Karpas-422 (cell line): ENCODE measurements around the gene KCNMB4. TPM values are rescaled to one million over a fixed set of nuclear protein-coding genes. Genes with fewer than 3 reads are reported as not detected.

ENCODE experiments used
- DNase-seq: peaks from one replicate; pipeline ENCODE4 v3.0.0-alpha.2; 2015
- H2AFZ ChIP-seq: fragments of 200-600 bp; sonication (generic); 2 replicates; pipeline ENCODE4 v1.6.1; 2014; ENCODE audit warnings: antibody characterized with exemption, low read length, mixed read lengths
- H3K27ac ChIP-seq: fragments of 200-600 bp; sonication (generic); 2 replicates; pipeline ENCODE4 v1.5.1; 2014; ENCODE audit warnings: mild to moderate bottlenecking, low read length, moderate library complexity
- H3K27me3 ChIP-seq: fragments of 200-600 bp; sonication (generic); 2 replicates; pipeline ENCODE4 v1.6.1; 2014; ENCODE audit warnings: low read length, mixed read lengths
- H3K36me3 ChIP-seq: fragments of 200-600 bp; sonication (generic); 2 replicates; pipeline ENCODE4 v1.6.1; 2014; ENCODE audit warnings: low read length, mixed read lengths; ENCODE audit not compliant: insufficient read depth
- H3K4me1 ChIP-seq: fragments of 200-600 bp; sonication (generic); 2 replicates; pipeline ENCODE4 v1.6.1; 2014; ENCODE audit warnings: mild to moderate bottlenecking, low read length, mixed read lengths
- H3K4me2 ChIP-seq: fragments of 200-600 bp; sonication (generic); 2 replicates; pipeline ENCODE4 v1.6.1; 2014; ENCODE audit warnings: low read length, low read depth, mild to moderate bottlenecking; ENCODE audit not compliant: poor library complexity, severe bottlenecking
- H3K4me3 ChIP-seq: fragments of 200-600 bp; sonication (generic); 2 replicates; pipeline ENCODE4 v1.5.1; 2014; ENCODE audit warnings: mild to moderate bottlenecking, antibody characterized with exemption, low read length, mixed read lengths
- H3K79me2 ChIP-seq: fragments of 200-600 bp; sonication (generic); 2 replicates; pipeline ENCODE4 v1.6.1; 2014; ENCODE audit warnings: mild to moderate bottlenecking, low read length, mixed read lengths
- H3K9ac ChIP-seq: fragments of 200-600 bp; sonication (generic); 2 replicates; pipeline ENCODE4 v1.6.0; 2014; ENCODE audit warnings: low read length
- H3K9me2 ChIP-seq: fragments of 200-600 bp; sonication (generic), shearing (Covaris generic); replicated peaks from 2 replicates; pipeline ENCODE4 v1.6.0; 2014; ENCODE audit warnings: mild to moderate bottlenecking, low read length, moderate library complexity; ENCODE audit not compliant: insufficient read depth
- H3K9me3 ChIP-seq: fragments of 300-700, 200-600 bp; sonication (generic); 2 replicates; pipeline ENCODE4 v1.6.1; 2014; ENCODE audit warnings: low read length, mixed read lengths
- H4K20me1 ChIP-seq: fragments of 200-600 bp; sonication (generic); 2 replicates; pipeline ENCODE4 v1.6.1; 2014; ENCODE audit warnings: mild to moderate bottlenecking, antibody characterized with exemption, low read length, low read depth; ENCODE audit not compliant: insufficient read depth
- total RNA-seq: library from RNA; depleted of rRNA; stranded (reverse); fragments of >200 nt; shearing (Covaris generic); gene quantifications from 2 replicates; pipeline ENCODE4 v1.2.3, GENCODE V29; 2014; ENCODE audit warnings: low replicate concordance

Gene KCNMB4
- total RNA-seq, 1 experiment from 2014 or later = 55.5 TPM

- Histone ChIP-seq H3K4me2 (peak overlapping the region; percentile 98), H3K36me3 (peaks cover 24% of the 10 kb centered on the region), H2AFZ (no peak overlapping the region), H3K79me2 (peaks cover 45% of the 10 kb centered on the region), H3K9ac (peak overlapping the region; percentile 97), H3K27me3 (no peaks in the 10 kb centered on the region), H3K9me3 (no peaks in the 10 kb centered on the region), H3K9me2 (no peaks in the 10 kb centered on the region), H3K4me3 (peak overlapping the region; percentile 98), H3K4me1 (peaks cover 68% of the 10 kb centered on the region), H3K27ac (peak overlapping the region; percentile 92), H4K20me1 (peaks cover 8% of the 10 kb centered on the region; the same call in 1 of the 2 replicates)
- peak; percentile 82 for DNase-seq
Observed at GRCh38 chr12:70364695-70365397, 1.2 kb upstream of the KCNMB4 start.

- DNase-seq = no peak
- Histone ChIP-seq H3K27me3 (no peaks in the 10 kb centered on the region), H3K9me2 (no peaks in the 10 kb centered on the region), H3K9me3 (no peaks in the 10 kb centered on the region), H3K27ac (peak overlapping the region; percentile 92), H3K4me3 (peak overlapping the region; percentile 98), H4K20me1 (peaks cover 8% of the 10 kb centered on the region; the same call in 1 of the 2 replicates), H3K36me3 (peaks cover 27% of the 10 kb centered on the region), H3K79me2 (peaks cover 49% of the 10 kb centered on the region), H2AFZ (no peak overlapping the region; the same call in 1 of the 2 replicates), H3K4me1 (peaks cover 66% of the 10 kb centered on the region), H3K9ac (peak overlapping the region; percentile 97), H3K4me2 (peak overlapping the region; percentile 98)
Observed at GRCh38 chr12:70365398-70365647, 767 bp upstream of the KCNMB4 start.

- H3K36me3 ChIP-seq = peaks cover 37% of the 10 kb centered on the region
- peaks cover 62% of the 10 kb centered on the region for H3K4me1 ChIP-seq
- no peaks in the 10 kb centered on the region for H3K9me3 ChIP-seq
- H3K9ac ChIP-seq = peak overlapping the region; percentile 97
- no peaks in the 10 kb centered on the region for H3K27me3 ChIP-seq
- H4K20me1 ChIP-seq = peaks cover 15% of the 10 kb centered on the region
- peak; percentile 87 for DNase-seq
- no peak overlapping the region for H2AFZ ChIP-seq
- peak overlapping the region; percentile 88 for H3K4me2 ChIP-seq
- H3K4me3 ChIP-seq = peak overlapping the region; percentile 98
- H3K9me2 ChIP-seq = no peaks in the 10 kb centered on the region
- H3K79me2 ChIP-seq = peaks cover 63% of the 10 kb centered on the region
- peak overlapping the region; percentile 92 for H3K27ac ChIP-seq
Observed at GRCh38 chr12:70366581-70367257, 629 bp downstream of the KCNMB4 start.

- Histone ChIP-seq H3K4me2 (peak overlapping the region; percentile 88), H3K27me3 (no peaks in the 10 kb centered on the region), H4K20me1 (peaks cover 23% of the 10 kb centered on the region), H2AFZ (no peak overlapping the region), H3K79me2 (peaks cover 71% of the 10 kb centered on the region), H3K36me3 (peaks cover 44% of the 10 kb centered on the region), H3K9me2 (no peaks in the 10 kb centered on the region), H3K9ac (peak overlapping the region; percentile 97), H3K27ac (peak overlapping the region; percentile 92), H3K9me3 (no peaks in the 10 kb centered on the region), H3K4me1 (peaks cover 62% of the 10 kb centered on the region), H3K4me3 (peak overlapping the region; percentile 98)
- DNase-seq = peak; percentile 74
Observed at GRCh38 chr12:70367258-70368141, 1.4 kb downstream of the KCNMB4 start.

GRCh38 chr12:70372881-70373280, 6.8 kb downstream of the KCNMB4 start:
- Histone ChIP-seq H3K4me1 (peaks cover 43% of the 10 kb centered on the region), H3K9ac (no peak overlapping the region), H3K79me2 (peaks cover 99% of the 10 kb centered on the region), H3K36me3 (peaks cover 83% of the 10 kb centered on the region), H3K27me3 (no peaks in the 10 kb centered on the region), H3K9me2 (no peaks in the 10 kb centered on the region), H3K4me3 (no peak overlapping the region), H3K27ac (no peak overlapping the region), H3K4me2 (no peak overlapping the region), H4K20me1 (peaks cover 48% of the 10 kb centered on the region), H2AFZ (no peak overlapping the region), H3K9me3 (no peaks in the 10 kb centered on the region)
- no peak for DNase-seq

- peaks cover 94% of the 10 kb centered on the region for H3K79me2 ChIP-seq
- no peaks in the 10 kb centered on the region for H3K9me3 ChIP-seq
- no peak overlapping the region for H3K4me2 ChIP-seq
- H3K27me3 ChIP-seq = no peaks in the 10 kb centered on the region
- peaks cover 61% of the 10 kb centered on the region for H3K36me3 ChIP-seq
- no peak overlapping the region for H3K4me3 ChIP-seq
- H3K27ac ChIP-seq = peak overlapping the region; percentile 25
- H4K20me1 ChIP-seq = peaks cover 34% of the 10 kb centered on the region
- DNase-seq = no peak
- peaks cover 17% of the 10 kb centered on the region for H3K4me1 ChIP-seq
- no peak overlapping the region for H3K9ac ChIP-seq
- no peak overlapping the region for H2AFZ ChIP-seq
- no peaks in the 10 kb centered on the region for H3K9me2 ChIP-seq
Observed at GRCh38 chr12:70379846-70380245, 13.8 kb downstream of the KCNMB4 start.

- no peak overlapping the region for H3K27ac ChIP-seq
- no peaks in the 10 kb centered on the region for H3K9me2 ChIP-seq
- DNase-seq = no peak
Observed at GRCh38 chr12:70383484-70383883, 17.4 kb downstream of the KCNMB4 start.

GRCh38 chr12:70383886-70384285, 17.8 kb downstream of the KCNMB4 start:
- Histone ChIP-seq H3K4me2 (no peak overlapping the region), H3K4me1 (peaks cover 32% of the 10 kb centered on the region), H3K9me3 (no peaks in the 10 kb centered on the region), H3K4me3 (no peak overlapping the region), H4K20me1 (peaks cover 24% of the 10 kb centered on the region), H3K27me3 (no peaks in the 10 kb centered on the region), H2AFZ (no peak overlapping the region), H3K27ac (no peak overlapping the region), H3K36me3 (peaks cover 62% of the 10 kb centered on the region), H3K9me2 (no peaks in the 10 kb centered on the region), H3K79me2 (peaks cover 95% of the 10 kb centered on the region), H3K9ac (no peak overlapping the region)
- no peak for DNase-seq

More at GRCh38 chr12:70383484-70383883, 17.4 kb downstream of the KCNMB4 start:
- Histone ChIP-seq H3K4me2 (no peak overlapping the region), H3K4me3 (no peak overlapping the region), H3K4me1 (peaks cover 28% of the 10 kb centered on the region), H3K79me2 (peaks cover 95% of the 10 kb centered on the region), H3K9ac (no peak overlapping the region), H4K20me1 (peaks cover 24% of the 10 kb centered on the region), H3K9me3 (no peaks in the 10 kb centered on the region), H2AFZ (no peak overlapping the region), H3K27me3 (no peaks in the 10 kb centered on the region), H3K36me3 (peaks cover 58% of the 10 kb centered on the region)
